GM12891 (cell line): ENCODE measurements around the gene CWC22.
"Not testable (repeated sequence)": the region's sequence is repeated elsewhere in the genome, so short reads cannot be mapped to it uniquely, and the experiment has no call there.

Source experiments
- DNase-seq: peaks from one replicate; pipeline ENCODE4 v3.0.0; 2011; ENCODE audit warnings: low spot score; ENCODE audit not compliant: insufficient read length
- FAIRE-seq: peaks from 2 replicates; lab custom pipeline; 2011; peaks lifted over from hg19 to GRCh38; lab: Jason Lieb, UNC
- PAX5 ChIP-seq: IDR thresholded peaks from 2 replicates; pipeline ENCODE4 v1.6.1; 2011; ENCODE audit warnings: low read length, moderate library complexity, mild to moderate bottlenecking; ENCODE audit not compliant: insufficient read depth, severe bottlenecking
- POLR2A ChIP-seq: IDR thresholded peaks from 2 replicates; pipeline ENCODE4 v1.6.1; 2011; ENCODE audit warnings: low read depth, low read length, control low read depth
- POLR2AphosphoS5 ChIP-seq: IDR thresholded peaks from 2 replicates; pipeline ENCODE4 v1.6.1; 2011; ENCODE audit warnings: low read depth, low read length, control low read depth
- POU2F2 ChIP-seq: IDR thresholded peaks from 2 replicates; pipeline ENCODE4 v1.6.1; 2011; ENCODE audit warnings: low read depth, mild to moderate bottlenecking, control low read depth, low read length, moderate library complexity
- SPI1 ChIP-seq: IDR thresholded peaks from 2 replicates; pipeline ENCODE4 v1.6.1; 2011; ENCODE audit warnings: low read depth, low read length, control low read depth
- TAF1 ChIP-seq: IDR thresholded peaks from 2 replicates; pipeline ENCODE4 v1.6.1; 2011; ENCODE audit warnings: low read depth, low read length, control low read depth

CWC22 gene

GRCh38 chr2:179938026-179938425 lies 69.1 kb downstream of the CWC22 start:
- DNase-seq (no peak), FAIRE-seq (no peak)
- no peak for TF ChIP-seq POLR2AphosphoS5
- TF ChIP-seq TAF1: no peak
- TF ChIP-seq SPI1: no peak
- no peak for TF ChIP-seq PAX5
- no peak for TF ChIP-seq POU2F2
- no peak for TF ChIP-seq POLR2A

- DNase-seq (no peak), FAIRE-seq (no peak)
- TF ChIP-seq SPI1 (no peak), PAX5 (no peak)
Observed at GRCh38 chr2:179936654-179937053, 70.4 kb downstream of the CWC22 start.

GRCh38 chr2:179936141-179936540 lies 71.0 kb downstream of the CWC22 start:
- no peak for FAIRE-seq
- DNase-seq: no peak
- no peak for TF ChIP-seq SPI1
- TF ChIP-seq POLR2AphosphoS5: no peak
- no peak for TF ChIP-seq TAF1
- TF ChIP-seq PAX5: no peak
- no peak for TF ChIP-seq POU2F2
- no peak for TF ChIP-seq POLR2A

- DNase-seq (no peak), FAIRE-seq (no peak)
- TF ChIP-seq POU2F2: no peak
- TF ChIP-seq POLR2A: no peak
- TF ChIP-seq PAX5: no peak
- TF ChIP-seq POLR2AphosphoS5: no peak
Observed at GRCh38 chr2:179932786-179933185, 74.3 kb downstream of the CWC22 start.

- no peak for TF ChIP-seq PAX5
- TF ChIP-seq POU2F2: no peak
- no peak for TF ChIP-seq POLR2AphosphoS5
- TF ChIP-seq POLR2A: no peak
- TF ChIP-seq SPI1: no peak
- no peak for TF ChIP-seq TAF1
- FAIRE-seq: no peak
- DNase-seq: no peak
Observed at GRCh38 chr2:179931502-179931901, 75.6 kb downstream of the CWC22 start.

- FAIRE-seq, DNase-seq: not testable (repeated sequence)
Observed at GRCh38 chr2:179929997-179930396, 77.1 kb downstream of the CWC22 start.

GRCh38 chr2:179927041-179927440 lies 80.1 kb downstream of the CWC22 start:
- DNase-seq (no peak), FAIRE-seq (no peak)
- TF ChIP-seq POLR2A: no peak

- TF ChIP-seq POLR2A: no peak
- no peak for TF ChIP-seq PAX5
- TF ChIP-seq SPI1: no peak
- no peak for TF ChIP-seq POLR2AphosphoS5
- TF ChIP-seq TAF1: no peak
- no peak for TF ChIP-seq POU2F2
- FAIRE-seq (no peak), DNase-seq (no peak)
Observed at GRCh38 chr2:179925713-179926112, 81.4 kb downstream of the CWC22 start.

- no peak for TF ChIP-seq POLR2AphosphoS5
- TF ChIP-seq SPI1: no peak
- TF ChIP-seq TAF1: no peak
- no peak for TF ChIP-seq PAX5
- no peak for TF ChIP-seq POLR2A
- TF ChIP-seq POU2F2: no peak
- FAIRE-seq (no peak), DNase-seq (no peak)
Observed at GRCh38 chr2:179917272-179917671, 89.8 kb downstream of the CWC22 start.

- DNase-seq (no peak), FAIRE-seq (no peak)
- TF ChIP-seq TAF1 (no peak), POLR2A (no peak), POU2F2 (no peak), PAX5 (no peak), POLR2AphosphoS5 (no peak), SPI1 (no peak)
Observed at GRCh38 chr2:179915395-179915992, 91.6 kb downstream of the CWC22 start.

- FAIRE-seq (no peak), DNase-seq (no peak)
- TF ChIP-seq TAF1 (no peak), POLR2AphosphoS5 (no peak), SPI1 (no peak), POLR2A (no peak), PAX5 (no peak), POU2F2 (no peak)
Observed at GRCh38 chr2:179913809-179914208, 93.3 kb downstream of the CWC22 start.
